A172 (cell line): Measurements from ENCODE around the gene DGAT2. TPM values are rescaled to one million over a fixed set of nuclear protein-coding genes. Genes with fewer than 3 reads are reported as not detected.

Experiments
- DNase-seq: peaks from one replicate; pipeline ENCODE4 v3.0.0-alpha.2; 2015; ENCODE audit warnings: low spot score
- total RNA-seq: library from RNA; depleted of rRNA; stranded (reverse); fragments of >200 nt; shearing (Covaris generic); gene quantifications from 2 replicates; pipeline ENCODE4 v1.2.3, GENCODE V29; 2014; rRNA removed

The DGAT2 gene
- total RNA-seq, 1 experiment from 2014 or later: 15.2 TPM

- no peak for DNase-seq
These were observed 55.4 kb downstream of the DGAT2 start for GRCh38 chr11:75823946-75824345.

DNA sequence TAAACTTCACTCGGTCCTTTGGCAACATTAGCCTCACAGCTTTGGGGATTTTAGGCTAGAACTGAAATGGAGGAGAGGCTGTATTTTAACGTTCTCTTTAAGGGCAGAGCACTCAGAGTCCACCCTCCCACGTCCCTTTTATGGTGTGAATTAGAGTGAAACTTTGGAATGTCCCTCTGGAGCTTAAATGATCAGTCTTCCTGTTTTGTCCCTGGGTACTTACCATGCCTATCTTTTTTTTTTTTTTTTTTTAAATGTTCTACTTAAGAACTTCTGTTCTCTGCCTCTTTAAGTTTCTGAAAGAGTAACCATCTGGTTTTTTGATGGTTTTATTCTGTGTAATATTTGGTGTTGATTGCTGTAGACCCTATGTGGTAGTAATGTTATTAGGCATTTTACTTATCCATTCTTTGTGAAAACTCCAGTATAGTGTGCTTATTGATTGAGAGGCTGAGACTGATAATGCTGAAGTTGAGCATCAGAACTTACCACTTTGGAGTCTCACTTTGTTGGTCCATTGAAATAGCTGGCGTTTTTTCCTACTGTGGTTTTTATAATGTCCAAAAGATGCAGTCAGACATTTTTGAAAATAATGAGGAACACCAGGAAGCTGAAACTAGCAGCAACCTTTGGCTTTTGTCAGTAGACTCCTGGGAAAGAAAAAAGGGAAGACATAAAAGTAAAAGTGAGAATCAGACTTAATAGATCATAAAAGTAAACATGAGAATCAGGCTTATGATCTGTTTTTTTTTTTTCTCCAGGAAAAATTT lies 58.1 kb downstream of the DGAT2 start:
- DNase-seq: no peak

- no peak for DNase-seq
These were observed 59.0 kb downstream of the DGAT2 start for GRCh38 chr11:75827562-75827961.

- no peak for DNase-seq
These were observed 63.4 kb downstream of the DGAT2 start for GRCh38 chr11:75831915-75832502.

DNA sequence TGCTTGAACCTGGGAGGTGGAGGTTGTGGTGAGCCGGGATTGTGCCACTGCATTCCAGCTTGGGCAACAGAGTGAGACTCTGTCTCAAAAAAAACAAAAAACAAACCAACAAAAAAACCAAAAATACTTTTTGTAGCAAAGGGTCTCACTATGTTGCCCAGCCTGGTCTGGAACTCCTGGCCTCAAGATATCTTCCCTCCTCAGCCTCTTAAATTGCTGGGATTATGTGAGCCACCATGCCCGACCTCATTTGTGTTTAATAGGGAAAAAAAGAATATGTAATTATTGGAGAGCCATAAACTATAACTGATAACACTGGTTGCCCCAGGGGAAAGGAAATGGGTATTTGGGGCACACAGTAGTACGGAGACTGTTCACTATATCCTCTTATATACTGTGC lies 66.2 kb downstream of the DGAT2 start:
- DNase-seq: no peak

DNA sequence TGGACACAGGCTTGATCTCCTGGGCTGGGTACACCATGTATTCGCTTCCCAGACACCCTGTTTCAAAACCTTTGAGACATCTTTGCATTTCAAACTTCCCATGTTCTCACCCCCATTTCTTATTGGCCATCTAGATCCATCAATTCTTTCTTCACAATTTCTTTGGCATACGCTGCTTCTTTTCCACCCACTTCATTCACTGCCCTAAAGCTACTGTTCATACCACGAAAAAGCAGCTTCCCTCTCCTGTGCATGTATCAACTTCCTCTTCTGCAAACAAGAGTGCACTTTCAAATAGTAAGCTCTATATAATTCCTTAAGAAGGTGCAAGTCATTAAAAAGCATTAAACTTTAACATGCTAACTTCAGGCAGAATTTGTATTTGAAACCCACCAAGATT lies 67.8 kb downstream of the DGAT2 start:
- no peak for DNase-seq

DNA sequence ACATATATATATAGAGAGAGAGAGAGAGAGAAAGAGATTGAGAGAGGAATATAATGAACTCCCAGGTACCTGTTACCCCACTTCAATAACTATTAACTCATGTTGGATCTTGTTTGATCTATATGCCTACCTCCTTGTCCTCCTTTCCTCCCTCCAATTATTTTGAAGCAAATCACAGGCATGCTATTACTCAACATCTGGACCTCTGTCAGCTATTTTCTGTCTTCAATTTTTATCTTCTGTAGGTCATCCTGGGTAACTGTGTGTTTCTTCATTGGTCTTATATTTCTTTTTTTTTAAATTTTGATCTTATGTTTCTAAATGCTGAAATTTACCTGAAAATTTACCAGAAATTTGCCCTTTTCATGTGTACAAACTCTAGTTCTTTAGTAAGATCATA lies 71.3 kb downstream of the DGAT2 start:
- no peak for DNase-seq

GRCh38 chr11:75840522-75840921 lies 71.9 kb downstream of the DGAT2 start:
- no peak for DNase-seq

DNA sequence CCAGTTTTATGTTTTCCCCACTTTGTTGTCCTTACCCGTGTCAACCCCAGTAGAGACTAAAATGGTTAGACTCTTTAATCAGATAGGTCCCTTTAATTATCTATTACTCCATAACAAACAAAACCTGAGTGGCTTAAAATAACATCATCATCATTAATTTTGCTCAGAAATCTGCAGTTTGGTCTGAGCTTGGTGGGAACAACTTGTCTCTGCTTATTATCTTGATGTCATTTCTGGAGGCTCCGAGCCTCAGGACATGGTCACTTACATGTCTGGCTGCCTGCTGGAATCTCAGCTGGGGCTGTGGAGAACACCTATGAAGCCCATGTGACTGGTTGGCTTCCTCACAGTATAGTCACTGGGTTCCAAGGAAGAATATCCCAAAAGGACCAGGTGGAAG lies 73.2 kb downstream of the DGAT2 start:
- no peak for DNase-seq

- no peak for DNase-seq
These were observed 76.7 kb downstream of the DGAT2 start for GRCh38 chr11:75845324-75845723.

DNA sequence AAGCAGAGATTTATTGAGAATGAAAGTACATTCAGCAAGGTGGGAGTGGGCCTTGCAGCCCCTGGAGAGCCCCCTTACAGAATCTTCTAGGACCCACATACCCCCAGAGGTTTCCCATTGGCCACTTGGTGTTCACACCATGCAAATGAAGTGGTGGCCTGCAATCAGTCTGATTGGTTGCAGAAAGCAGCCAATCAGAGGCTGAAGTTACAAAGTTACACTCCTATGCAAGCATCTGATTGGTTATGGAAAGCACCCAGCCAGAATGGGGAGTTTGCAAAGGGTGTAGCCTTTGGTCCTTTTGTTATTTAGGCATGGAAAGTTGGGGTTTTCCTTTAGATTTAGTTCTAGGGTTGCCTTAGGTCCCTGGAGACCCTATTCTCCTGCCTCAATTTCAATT lies 81.3 kb downstream of the DGAT2 start:
- peak; percentile 14 for DNase-seq

GRCh38 chr11:75850787-75851186 lies 82.2 kb downstream of the DGAT2 start:
- no peak for DNase-seq

Other genes with a start within 250 kb of the DGAT2 start
- gene GDPD5, start 242.8 kb upstream of the DGAT2 start, total RNA-seq: 33.7 and 49.4 TPM in 2 replicates
- 387 and 394 TPM in 2 replicates for gene SERPINH1, start 206.5 kb upstream of the DGAT2 start, total RNA-seq
- gene MAP6, start 99.7 kb upstream of the DGAT2 start, total RNA-seq: 8.9 and 10.6 TPM in 2 replicates
- gene MOGAT2, start 50.9 kb upstream of the DGAT2 start, total RNA-seq: 0.07 TPM in 1 of 2 replicates, not detected in the other
- 19.3 and 21.8 TPM in 2 replicates for gene UVRAG, start 46.4 kb downstream of the DGAT2 start, total RNA-seq